NT2/D1 (cell line): ENCODE measurements around the gene PJA2.
"Not testable (repeated sequence)": the region's sequence is repeated elsewhere in the genome, so short reads cannot be mapped to it uniquely, and the experiment has no call there.

ENCODE experiments used
- DNase-seq: peaks from one replicate; pipeline ENCODE4 v3.0.0-alpha.2; 2011; ENCODE audit warnings: low read depth, low spot score
- H3K27me3 ChIP-seq: 2 replicates; pipeline ENCODE4 v1.6.0; 2011; ENCODE audit warnings: mild to moderate bottlenecking; ENCODE audit not compliant: insufficient read length, insufficient read depth
- H3K36me3 ChIP-seq: 2 replicates; pipeline ENCODE4 v1.6.1; 2011; ENCODE audit warnings: mild to moderate bottlenecking, low read length, mixed read lengths; ENCODE audit not compliant: insufficient read depth, insufficient read length
- H3K4me1 ChIP-seq: 2 replicates; pipeline ENCODE4 v1.5.1; 2011; ENCODE audit not compliant: insufficient read depth, insufficient read length
- H3K4me3 ChIP-seq: 2 replicates; pipeline ENCODE4 v1.5.1; 2011; ENCODE audit warnings: low read depth; ENCODE audit not compliant: insufficient read length
- H3K9ac ChIP-seq: 2 replicates; pipeline ENCODE4 v1.6.0; 2011; ENCODE audit warnings: low read depth; ENCODE audit not compliant: insufficient read length
- H3K9me3 ChIP-seq: 2 replicates; pipeline ENCODE4 v1.5.1; 2011; ENCODE audit warnings: mild to moderate bottlenecking, low read length; ENCODE audit not compliant: insufficient read depth
- SUZ12 ChIP-seq: IDR thresholded peaks from 2 replicates; pipeline ENCODE4 v1.6.1; 2011; ENCODE audit not compliant: insufficient read length, insufficient read depth; ENCODE audit errors: extremely low read depth
- YY1 ChIP-seq: IDR thresholded peaks from 2 replicates; pipeline ENCODE4 v1.6.1; 2011; ENCODE audit not compliant: insufficient read length, insufficient read depth
- ZNF274 ChIP-seq: IDR thresholded peaks from 2 replicates; pipeline ENCODE4 v1.6.1; 2011; ENCODE audit warnings: mild to moderate bottlenecking, low read depth, low read length

The PJA2 gene

DNA sequence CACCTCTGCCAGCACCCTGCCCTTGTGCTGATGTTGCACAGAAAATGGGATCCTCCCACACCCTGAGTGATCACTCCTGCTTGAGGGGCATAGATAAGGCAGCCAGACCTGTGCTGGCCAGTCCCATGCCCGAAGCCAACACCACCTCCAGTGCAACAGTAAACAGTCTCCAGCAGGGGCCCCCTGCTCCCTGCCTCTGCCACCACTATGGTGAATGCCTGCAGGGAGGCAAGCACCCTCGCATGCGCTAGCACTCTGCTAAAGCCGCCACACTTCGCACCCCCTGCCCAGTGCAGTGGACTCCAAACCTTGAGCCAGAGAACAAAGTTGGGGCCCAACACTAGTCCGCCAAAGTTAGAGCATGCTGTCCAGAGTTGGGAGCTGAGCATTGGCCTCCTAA lies 118.7 kb downstream of the PJA2 start:
- Histone ChIP-seq H3K36me3 (no peaks in the 10 kb centered on the region), H3K4me1 (no peaks in the 10 kb centered on the region), H3K27me3 (no peaks in the 10 kb centered on the region), H3K4me3 (no peak overlapping the region), H3K9ac (no peak overlapping the region), H3K9me3 (0 out of 2 replicates have a peak, but pooled peaks cover 2% of the 10 kb centered on the region)
- TF ChIP-seq SUZ12 = no peak
- TF ChIP-seq YY1 = no peak
- no peak for TF ChIP-seq ZNF274
- no peak for DNase-seq

DNA sequence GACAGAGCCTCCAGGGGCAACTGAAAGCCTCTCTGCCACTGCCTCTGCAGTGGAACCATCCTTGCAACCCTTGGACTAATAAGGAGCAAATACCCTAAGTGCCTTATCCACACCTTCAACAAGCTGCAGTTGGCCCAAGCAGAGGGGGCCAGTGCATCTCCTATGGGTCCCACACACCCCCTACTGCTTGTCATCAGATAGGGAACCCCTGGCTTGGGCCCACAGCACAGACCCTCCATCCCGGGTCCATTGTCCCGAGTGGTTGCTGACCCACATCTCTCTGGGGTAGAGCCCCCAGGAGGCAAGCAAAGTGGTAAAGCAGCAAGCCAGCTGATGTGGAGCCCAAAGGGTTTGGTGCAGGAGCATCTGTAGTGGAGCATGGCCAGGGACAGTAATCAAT lies 119.5 kb downstream of the PJA2 start:
- H3K4me3 ChIP-seq = no peak overlapping the region
- H3K9ac ChIP-seq = no peak overlapping the region
- H3K4me1 ChIP-seq = no peaks in the 10 kb centered on the region
- TF ChIP-seq YY1 (no peak), SUZ12 (no peak), ZNF274 (no peak)
- no peak for DNase-seq
- 0 out of 2 replicates have a peak, but pooled peaks cover 4% of the 10 kb centered on the region for H3K9me3 ChIP-seq
- no peaks in the 10 kb centered on the region for H3K27me3 ChIP-seq
- H3K36me3 ChIP-seq = no peaks in the 10 kb centered on the region

DNA sequence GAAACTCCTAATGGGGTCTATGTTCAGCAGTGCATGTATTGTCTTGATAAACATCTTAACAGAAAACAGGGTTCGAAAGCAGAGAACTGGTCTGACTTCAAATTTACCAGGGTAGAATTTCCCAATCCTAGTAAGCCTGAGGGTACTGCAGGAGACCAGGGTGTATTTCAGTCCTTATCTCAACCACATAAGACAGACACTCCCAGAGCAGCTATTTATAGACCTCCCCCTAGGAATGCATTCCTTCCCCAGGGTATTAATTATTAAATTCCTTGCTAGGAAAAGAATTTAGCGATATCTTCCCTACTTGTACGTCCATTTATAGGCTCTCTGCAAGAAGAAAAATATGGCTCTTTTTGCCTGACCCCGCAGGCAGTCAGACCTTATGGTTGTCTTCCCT lies 123.1 kb downstream of the PJA2 start:
- H3K9me3 ChIP-seq, H3K36me3 ChIP-seq, H3K4me3 ChIP-seq, DNase-seq, H3K4me1 ChIP-seq, H3K9ac ChIP-seq, H3K27me3 ChIP-seq: not testable (repeated sequence)
